Hepatocyte (in vitro differentiated cells): ENCODE measurements around the gene COG4. TPM values are rescaled to one million over a fixed set of nuclear protein-coding genes. Genes with fewer than 3 reads are reported as not detected.

ENCODE experiments used
- DNase-seq: peaks from one replicate; pipeline ENCODE4 v3.0.0-alpha.2; 2016; ENCODE audit warnings: low spot score
- H2AFZ ChIP-seq: fragments of 200-600 bp; sonication (generic); 2 replicates; pipeline ENCODE4 v1.6.0; 2016; ENCODE audit warnings: antibody characterized with exemption, mild to moderate bottlenecking
- H3K27ac ChIP-seq: fragments of 200-600 bp; sonication (generic); 2 replicates; pipeline ENCODE4 v1.5.1; 2016; ENCODE audit warnings: mild to moderate bottlenecking
- H3K27me3 ChIP-seq: fragments of 200-600 bp; sonication (generic); 2 replicates; pipeline ENCODE4 v1.6.1; 2016
- H3K36me3 ChIP-seq: fragments of 200-600 bp; sonication (generic); replicated peaks from 2 replicates; pipeline ENCODE4 v1.5.1; 2016; ENCODE audit warnings: low read depth; ENCODE audit not compliant: insufficient read depth
- H3K4me1 ChIP-seq: fragments of 200-600 bp; sonication (generic); 2 replicates; pipeline ENCODE4 v1.5.1; 2016; ENCODE audit warnings: mild to moderate bottlenecking, moderate library complexity; ENCODE audit not compliant: insufficient read depth
- H3K4me2 ChIP-seq: fragments of 200-600 bp; sonication (generic); 2 replicates; pipeline ENCODE4 v1.6.0; 2016
- H3K4me3 ChIP-seq: fragments of 200-600 bp; sonication (generic); 2 replicates; pipeline ENCODE4 v1.5.1; 2016; ENCODE audit warnings: mild to moderate bottlenecking
- H3K79me2 ChIP-seq: fragments of 200-600 bp; sonication (generic); 2 replicates; pipeline ENCODE4 v1.6.0; 2017; ENCODE audit warnings: mild to moderate bottlenecking
- H3K9me2 ChIP-seq: fragments of 200-600 bp; sonication (generic); replicated peaks from 2 replicates; pipeline ENCODE4 v1.6.0; 2017; ENCODE audit warnings: mild to moderate bottlenecking; ENCODE audit not compliant: insufficient read depth
- H3K9me3 ChIP-seq: fragments of 200-600 bp; sonication (generic); 2 replicates; pipeline ENCODE4 v1.5.1; 2016; ENCODE audit warnings: low read depth, mild to moderate bottlenecking
- H4K20me1 ChIP-seq: fragments of 200-600 bp; sonication (generic); 2 replicates; pipeline ENCODE4 v1.6.0; 2016; ENCODE audit warnings: mild to moderate bottlenecking; ENCODE audit not compliant: insufficient read depth, poor library complexity, severe bottlenecking
- EZH2 ChIP-seq: fragments of 200-600 bp; sonication (generic); IDR thresholded peaks from 2 replicates; pipeline ENCODE4 v1.6.1; 2016; ENCODE audit warnings: antibody characterized with exemption, mild to moderate bottlenecking, borderline replicate concordance
- EZH2phosphoT487 ChIP-seq: fragments of 200-600 bp; sonication (generic); IDR thresholded peaks from one replicate; pipeline ENCODE4 v1.6.1; 2018; ENCODE audit warnings: antibody characterized with exemption, mild to moderate bottlenecking, low read depth, moderate library complexity; ENCODE audit not compliant: unreplicated experiment, severe bottlenecking
- WGBS: methylation state at CpG from one replicate; pipeline ENCODE4 v1.1.6; 2016; ENCODE audit warnings: low lambda C conversion rate; ENCODE audit errors: missing lambda C conversion rate; 5-methylcytosine and 5-hydroxymethylcytosine counted together
- polyA plus RNA-seq: library from polyadenylated mRNA; unstranded; fragments of >200 nt; fragmentation: Nextera tagmentation; extraction: Ambion mirVana; gene quantifications from 2 replicates; pipeline ENCODE4 v1.2.1, GENCODE V29; 2016
- total RNA-seq: library from RNA; depleted of rRNA; stranded (reverse); fragments of >200 nt; gene quantifications from 2 replicates; pipeline ENCODE4 v1.2.3, GENCODE V29; 2014
- TF ChIP-seq, protein P1 (sequence below): fragments of 200-600 bp; sonication (generic); IDR thresholded peaks from 2 replicates; pipeline ENCODE4 v1.5.1; 2016; ENCODE audit warnings: antibody characterized with exemption, mild to moderate bottlenecking; ENCODE audit not compliant: poor library complexity

Gene COG4
- total and polyA plus RNA-seq, 2 experiments from 2014 or later = 45.9 to 48.9 TPM

DNA sequence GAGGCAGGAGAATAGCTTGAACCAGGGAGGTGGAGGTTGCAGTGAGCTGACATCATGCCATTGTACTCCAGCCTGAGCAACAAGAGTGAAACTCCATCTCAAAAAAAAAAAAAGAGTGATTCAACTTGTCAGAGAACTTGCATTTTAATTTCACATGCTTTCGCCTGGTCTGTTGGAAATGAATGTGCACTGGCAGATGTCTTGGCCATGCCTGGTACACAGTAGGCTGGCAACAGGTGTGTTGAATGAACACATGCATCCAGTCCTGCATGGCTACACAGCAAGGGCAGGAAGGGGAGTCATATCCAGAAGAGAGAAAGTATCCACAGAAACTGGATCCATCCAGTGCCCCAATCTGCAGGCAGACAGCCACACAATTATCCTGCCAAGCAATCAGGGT is 11.5 kb downstream of the COG4 start:
- no peak overlapping the region for H3K4me2 ChIP-seq
- no peaks in the 10 kb centered on the region for H3K9me2 ChIP-seq
- no peaks in the 10 kb centered on the region for H3K27me3 ChIP-seq
- no peaks in the 10 kb centered on the region for H3K4me1 ChIP-seq
- H4K20me1 ChIP-seq = no peaks in the 10 kb centered on the region
- H2AFZ ChIP-seq = no peak overlapping the region
- no peaks in the 10 kb centered on the region for H3K36me3 ChIP-seq
- WGBS = 100% methylated on average over 1 of the region's 1 CpG
- no peak for DNase-seq
- no peaks in the 10 kb centered on the region for H3K9me3 ChIP-seq
- H3K79me2 ChIP-seq = no peaks in the 10 kb centered on the region
- H3K4me3 ChIP-seq = no peak overlapping the region
- TF ChIP-seq, protein P1, sequence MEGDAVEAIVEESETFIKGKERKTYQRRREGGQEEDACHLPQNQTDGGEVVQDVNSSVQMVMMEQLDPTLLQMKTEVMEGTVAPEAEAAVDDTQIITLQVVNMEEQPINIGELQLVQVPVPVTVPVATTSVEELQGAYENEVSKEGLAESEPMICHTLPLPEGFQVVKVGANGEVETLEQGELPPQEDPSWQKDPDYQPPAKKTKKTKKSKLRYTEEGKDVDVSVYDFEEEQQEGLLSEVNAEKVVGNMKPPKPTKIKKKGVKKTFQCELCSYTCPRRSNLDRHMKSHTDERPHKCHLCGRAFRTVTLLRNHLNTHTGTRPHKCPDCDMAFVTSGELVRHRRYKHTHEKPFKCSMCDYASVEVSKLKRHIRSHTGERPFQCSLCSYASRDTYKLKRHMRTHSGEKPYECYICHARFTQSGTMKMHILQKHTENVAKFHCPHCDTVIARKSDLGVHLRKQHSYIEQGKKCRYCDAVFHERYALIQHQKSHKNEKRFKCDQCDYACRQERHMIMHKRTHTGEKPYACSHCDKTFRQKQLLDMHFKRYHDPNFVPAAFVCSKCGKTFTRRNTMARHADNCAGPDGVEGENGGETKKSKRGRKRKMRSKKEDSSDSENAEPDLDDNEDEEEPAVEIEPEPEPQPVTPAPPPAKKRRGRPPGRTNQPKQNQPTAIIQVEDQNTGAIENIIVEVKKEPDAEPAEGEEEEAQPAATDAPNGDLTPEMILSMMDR = no peak
- TF ChIP-seq EZH2phosphoT487 (no peak), EZH2 (no peak)
- no peak overlapping the region for H3K27ac ChIP-seq

GRCh38 chr16:70510216-70510615 is 13.1 kb downstream of the COG4 start:
- no peak for DNase-seq
- Histone ChIP-seq H3K79me2 (no peaks in the 10 kb centered on the region), H4K20me1 (no peaks in the 10 kb centered on the region), H3K36me3 (no peaks in the 10 kb centered on the region), H3K27me3 (no peaks in the 10 kb centered on the region), H3K27ac (no peak overlapping the region), H3K9me2 (no peaks in the 10 kb centered on the region), H3K4me3 (no peak overlapping the region), H3K4me2 (no peak overlapping the region), H3K9me3 (no peaks in the 10 kb centered on the region), H2AFZ (no peak overlapping the region), H3K4me1 (no peaks in the 10 kb centered on the region)
- TF ChIP-seq EZH2 = no peak
- TF ChIP-seq, protein P1 = no peak
- no peak for TF ChIP-seq EZH2phosphoT487
- 97% methylated on average over 3 of the region's 3 CpGs for whole genome bisulfite sequencing

GRCh38 chr16:70508752-70509151 is 14.6 kb downstream of the COG4 start:
- Histone ChIP-seq H2AFZ (no peak overlapping the region), H3K9me3 (no peaks in the 10 kb centered on the region), H3K4me1 (no peaks in the 10 kb centered on the region), H3K79me2 (no peaks in the 10 kb centered on the region), H3K36me3 (no peaks in the 10 kb centered on the region), H3K27me3 (no peaks in the 10 kb centered on the region), H3K27ac (no peak overlapping the region), H4K20me1 (no peaks in the 10 kb centered on the region), H3K4me3 (no peak overlapping the region), H3K9me2 (no peaks in the 10 kb centered on the region), H3K4me2 (no peak overlapping the region)
- no peak for DNase-seq
- WGBS = 89% methylated on average over 5 of the region's 5 CpGs
- TF ChIP-seq, protein P1 = peak; percentile 15
- TF ChIP-seq EZH2phosphoT487 (no peak), EZH2 (no peak)

GRCh38 chr16:70496513-70496912 is 26.8 kb downstream of the COG4 start:
- WGBS = 98% methylated on average over 6 of the region's 6 CpGs
- no peaks in the 10 kb centered on the region for H3K9me2 ChIP-seq
- H3K9me3 ChIP-seq = no peaks in the 10 kb centered on the region
- no peaks in the 10 kb centered on the region for H3K79me2 ChIP-seq
- no peak overlapping the region for H3K4me2 ChIP-seq
- H2AFZ ChIP-seq = no peak overlapping the region
- TF ChIP-seq, protein P1 = no peak
- no peak for TF ChIP-seq EZH2
- no peak for TF ChIP-seq EZH2phosphoT487
- no peak overlapping the region for H3K4me3 ChIP-seq
- no peaks in the 10 kb centered on the region for H4K20me1 ChIP-seq
- H3K27ac ChIP-seq = no peak overlapping the region
- H3K36me3 ChIP-seq = no peaks in the 10 kb centered on the region
- DNase-seq = no peak
- no peaks in the 10 kb centered on the region for H3K4me1 ChIP-seq
- no peaks in the 10 kb centered on the region for H3K27me3 ChIP-seq
